ENCODE results near the gene PRELID3B. TPM values are rescaled to one million over a fixed set of nuclear protein-coding genes. Genes with fewer than 3 reads are reported as not detected.

PRELID3B gene
- total and polyA plus RNA-seq, 2 of the 13 experiments (the other 11 are each of a cell fraction or from before 2014, with no cell fraction given), result 23.3 to 42.6 TPM

DNA sequence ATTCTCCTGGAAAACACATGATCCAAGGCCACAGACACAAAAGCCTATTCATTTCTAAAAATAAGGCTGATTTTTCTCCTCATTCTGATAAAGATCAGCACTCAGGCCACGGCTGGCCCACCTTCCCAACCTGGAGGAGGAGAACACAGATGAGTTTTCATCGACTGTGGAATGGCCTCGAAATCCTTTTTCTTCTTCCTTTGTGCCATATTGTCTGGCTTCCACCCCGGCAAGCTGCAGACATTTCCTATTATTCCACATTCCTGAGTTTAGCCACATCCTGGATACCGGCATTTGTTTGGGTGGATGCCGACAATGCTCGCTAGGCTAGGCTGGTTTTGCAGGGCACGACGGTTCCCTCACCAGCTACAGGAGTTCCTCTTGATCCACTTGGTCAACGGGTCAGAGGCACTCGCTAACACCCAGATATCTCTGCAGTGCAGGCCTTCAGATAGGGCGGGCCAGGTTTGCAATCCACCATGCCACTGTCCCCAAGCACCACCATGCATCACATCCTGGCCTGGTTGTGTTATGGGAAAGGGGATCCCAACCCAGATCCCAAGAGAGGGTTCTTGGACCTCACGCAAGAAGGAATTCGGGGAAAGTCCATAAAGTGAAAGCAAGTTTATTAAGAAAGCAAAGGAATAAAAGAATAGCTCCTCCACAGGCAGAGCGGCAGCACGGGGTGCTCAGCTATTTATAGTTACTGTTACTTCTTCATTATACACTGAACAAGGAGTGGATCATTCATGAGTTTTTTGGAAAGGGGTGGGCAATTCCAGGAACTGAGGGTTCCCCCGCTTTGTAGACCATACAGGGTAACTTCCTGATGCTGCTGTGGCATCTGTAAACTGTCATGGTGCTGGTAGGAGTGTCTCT lies 31.4 kb downstream of the PRELID3B start (continued):
- TF ChIP-seq, protein P1, sequence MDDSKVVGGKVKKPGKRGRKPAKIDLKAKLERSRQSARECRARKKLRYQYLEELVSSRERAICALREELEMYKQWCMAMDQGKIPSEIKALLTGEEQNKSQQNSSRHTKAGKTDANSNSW (CRISPR knock-in tag; IDR thresholded peaks at IDR 0.05; ENCODE audit: borderline replicate concordance), result no peak
- TF ChIP-seq KLF15 (CRISPR knock-in tag; IDR thresholded peaks at IDR 0.05; ENCODE audit: borderline replicate concordance) (no peak), FOXC1 (CRISPR knock-in tag; IDR thresholded peaks at IDR 0.05; ENCODE audit: borderline replicate concordance) (no peak), MTA3 (CRISPR knock-in tag; IDR thresholded peaks at IDR 0.05) (no peak), REPIN1 (CRISPR knock-in tag; IDR thresholded peaks at IDR 0.05; ENCODE audit: borderline replicate concordance, low read depth) (no peak), MXD4 (CRISPR knock-in tag; IDR thresholded peaks at IDR 0.05) (no peak), SKI (IDR thresholded peaks at IDR 0.05; ENCODE audit: partially characterized antibody) (no peak), NCOA2 (CRISPR knock-in tag; IDR thresholded peaks at IDR 0.05) (no peak; the same call in 1 of the 2 replicates), ZNF772 (CRISPR knock-in tag; IDR thresholded peaks at IDR 0.05) (no peak), ZNF619 (CRISPR knock-in tag; IDR thresholded peaks at IDR 0.05) (no peak), ZNF329 (CRISPR knock-in tag; IDR thresholded peaks at IDR 0.05; ENCODE audit: low read depth) (no peak), MTF2 (CRISPR knock-in tag; IDR thresholded peaks at IDR 0.05; ENCODE audit: borderline replicate concordance) (no peak), FLYWCH1 (CRISPR knock-in tag; IDR thresholded peaks at IDR 0.05) (no peak)
- TF ChIP-seq, protein P2, sequence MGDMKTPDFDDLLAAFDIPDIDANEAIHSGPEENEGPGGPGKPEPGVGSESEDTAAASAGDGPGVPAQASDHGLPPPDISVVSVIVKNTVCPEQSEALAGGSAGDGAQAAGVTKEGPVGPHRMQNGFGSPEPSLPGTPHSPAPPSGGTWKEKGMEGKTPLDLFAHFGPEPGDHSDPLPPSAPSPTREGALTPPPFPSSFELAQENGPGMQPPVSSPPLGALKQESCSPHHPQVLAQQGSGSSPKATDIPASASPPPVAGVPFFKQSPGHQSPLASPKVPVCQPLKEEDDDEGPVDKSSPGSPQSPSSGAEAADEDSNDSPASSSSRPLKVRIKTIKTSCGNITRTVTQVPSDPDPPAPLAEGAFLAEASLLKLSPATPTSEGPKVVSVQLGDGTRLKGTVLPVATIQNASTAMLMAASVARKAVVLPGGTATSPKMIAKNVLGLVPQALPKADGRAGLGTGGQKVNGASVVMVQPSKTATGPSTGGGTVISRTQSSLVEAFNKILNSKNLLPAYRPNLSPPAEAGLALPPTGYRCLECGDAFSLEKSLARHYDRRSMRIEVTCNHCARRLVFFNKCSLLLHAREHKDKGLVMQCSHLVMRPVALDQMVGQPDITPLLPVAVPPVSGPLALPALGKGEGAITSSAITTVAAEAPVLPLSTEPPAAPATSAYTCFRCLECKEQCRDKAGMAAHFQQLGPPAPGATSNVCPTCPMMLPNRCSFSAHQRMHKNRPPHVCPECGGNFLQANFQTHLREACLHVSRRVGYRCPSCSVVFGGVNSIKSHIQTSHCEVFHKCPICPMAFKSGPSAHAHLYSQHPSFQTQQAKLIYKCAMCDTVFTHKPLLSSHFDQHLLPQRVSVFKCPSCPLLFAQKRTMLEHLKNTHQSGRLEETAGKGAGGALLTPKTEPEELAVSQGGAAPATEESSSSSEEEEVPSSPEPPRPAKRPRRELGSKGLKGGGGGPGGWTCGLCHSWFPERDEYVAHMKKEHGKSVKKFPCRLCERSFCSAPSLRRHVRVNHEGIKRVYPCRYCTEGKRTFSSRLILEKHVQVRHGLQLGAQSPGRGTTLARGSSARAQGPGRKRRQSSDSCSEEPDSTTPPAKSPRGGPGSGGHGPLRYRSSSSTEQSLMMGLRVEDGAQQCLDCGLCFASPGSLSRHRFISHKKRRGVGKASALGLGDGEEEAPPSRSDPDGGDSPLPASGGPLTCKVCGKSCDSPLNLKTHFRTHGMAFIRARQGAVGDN (CRISPR knock-in tag; IDR thresholded peaks at IDR 0.05), result peak; percentile 63
- TF ChIP-seq, protein P3, sequence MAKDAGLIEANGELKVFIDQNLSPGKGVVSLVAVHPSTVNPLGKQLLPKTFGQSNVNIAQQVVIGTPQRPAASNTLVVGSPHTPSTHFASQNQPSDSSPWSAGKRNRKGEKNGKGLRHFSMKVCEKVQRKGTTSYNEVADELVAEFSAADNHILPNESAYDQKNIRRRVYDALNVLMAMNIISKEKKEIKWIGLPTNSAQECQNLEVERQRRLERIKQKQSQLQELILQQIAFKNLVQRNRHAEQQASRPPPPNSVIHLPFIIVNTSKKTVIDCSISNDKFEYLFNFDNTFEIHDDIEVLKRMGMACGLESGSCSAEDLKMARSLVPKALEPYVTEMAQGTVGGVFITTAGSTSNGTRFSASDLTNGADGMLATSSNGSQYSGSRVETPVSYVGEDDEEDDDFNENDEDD (CRISPR knock-in tag; IDR thresholded peaks at IDR 0.05; ENCODE audit: borderline replicate concordance), result peak; percentile 63

Data from HepG2 (cell line).